Measurements from ENCODE around the gene MCM5.
A peak's percentile ranks its signal among the peaks of the same experiment; 100 is the strongest.

The MCM5 gene

GRCh38 chr22:35378621-35379020, 21.3 kb upstream of the MCM5 start:
- DNase-seq, result no peak

- DNase-seq, result no peak
Measured at GRCh38 chr22:35379146-35379993, 20.6 kb upstream of the MCM5 start.

- DNase-seq, result no peak
Measured at GRCh38 chr22:35380013-35380412, 19.9 kb upstream of the MCM5 start.

- DNase-seq, result peak in 55 of 56 donors; percentile 7 to 90 (median 74)
Measured at GRCh38 chr22:35380537-35381423, 19.2 kb upstream of the MCM5 start, which contains the start of gene HMOX1. TSS of gene HMOX1 (plus strand) at chr22:35381096. CDS start at chr22:35381174, 78 bp downstream.

GRCh38 chr22:35381424-35382009, 18.4 kb upstream of the MCM5 start:
- DNase-seq, result peak in 3 of 56 donors; percentile 42 to 44 (median 44)

- no peak for DNase-seq
Measured at GRCh38 chr22:35383679-35384071, 16.3 kb upstream of the MCM5 start.

GRCh38 chr22:35384527-35384926, 15.4 kb upstream of the MCM5 start:
- no peak for DNase-seq

- DNase-seq, result no peak
Measured at GRCh38 chr22:35384975-35385588, 14.9 kb upstream of the MCM5 start.

- no peak for DNase-seq
Measured at GRCh38 chr22:35386670-35387288, 13.2 kb upstream of the MCM5 start.

- DNase-seq, result no peak
Measured at GRCh38 chr22:35390933-35391332, 9.0 kb upstream of the MCM5 start.

- DNase-seq, result no peak
Measured at GRCh38 chr22:35392357-35392756, 7.6 kb upstream of the MCM5 start.

GRCh38 chr22:35393116-35394010, 6.6 kb upstream of the MCM5 start:
- DNase-seq, result no peak

- DNase-seq, result no peak
Measured at GRCh38 chr22:35394011-35394312, 6.0 kb upstream of the MCM5 start.

- no peak for DNase-seq
Measured at GRCh38 chr22:35394810-35395563, 5.0 kb upstream of the MCM5 start.

GRCh38 chr22:35396622-35397021, 3.3 kb upstream of the MCM5 start:
- peak in 2 of 56 donors; percentile 9 to 18 for DNase-seq

- no peak for DNase-seq
Measured at GRCh38 chr22:35397095-35397904, 2.6 kb upstream of the MCM5 start.

- DNase-seq, result no peak
Measured at GRCh38 chr22:35398591-35398973, 1.4 kb upstream of the MCM5 start.

- peak in 2 of 56 donors; percentile 23 to 45 for DNase-seq
Measured at GRCh38 chr22:35399114-35399677, 744 bp upstream of the MCM5 start.

Data from amygdala (tissue), 56 donors.